ENCODE measurements around the gene HIPK2. TPM values are rescaled to one million over a fixed set of nuclear protein-coding genes. Genes with fewer than 3 reads are reported as not detected.

The HIPK2 gene
- total and polyA plus RNA-seq, 8 donors: 25.1 to 61.8 (median 30.4) TPM

GRCh38 chr7:139767561-139767982, 10.2 kb downstream of the HIPK2 start:
- peaks cover 20 to 88% of the 10 kb centered on the region in 2 donors for H3K4me1 ChIP-seq
- peak overlapping the region in 1 of 2 donors; percentile 83 for H3K27ac ChIP-seq
- no peaks in the 10 kb centered on the region for H3K9me3 ChIP-seq
- ATAC-seq (peak; percentile 5), DNase-seq (no peak)
- no peak overlapping the region for H3K4me3 ChIP-seq
- TF ChIP-seq CTCF (IDR thresholded peaks at IDR 0.05): no peak
- H3K36me3 ChIP-seq: peaks cover 0 to 5% of the 10 kb centered on the region in 2 donors
- intact Hi-C loops (cut with DNase I): no loop called here
- H3K27me3 ChIP-seq: no peaks in the 10 kb centered on the region

GRCh38 chr7:139765143-139765542, 12.7 kb downstream of the HIPK2 start:
- TF ChIP-seq CTCF (IDR thresholded peaks at IDR 0.05): no peak
- Histone ChIP-seq H3K27me3 (no peaks in the 10 kb centered on the region), H3K27ac (peak overlapping the region in 1 of 2 donors; percentile 19), H3K4me3 (no peak overlapping the region), H3K4me1 (peaks cover 8 to 81% of the 10 kb centered on the region in 2 donors), H3K36me3 (peaks cover 0 to 5% of the 10 kb centered on the region in 2 donors), H3K9me3 (no peaks in the 10 kb centered on the region)
- DNase-seq (no peak), ATAC-seq (no peak)
- intact Hi-C loops (cut with DNase I): no loop called here

GRCh38 chr7:139763330-139763729, 14.5 kb downstream of the HIPK2 start:
- H3K4me1 ChIP-seq: peaks cover 8 to 63% of the 10 kb centered on the region in 2 donors
- H3K27me3 ChIP-seq: no peaks in the 10 kb centered on the region
- H3K27ac ChIP-seq: peak overlapping the region in 1 of 2 donors; percentile 40
- no peak for ATAC-seq
- no peaks in the 10 kb centered on the region for H3K9me3 ChIP-seq
- no peak overlapping the region for H3K4me3 ChIP-seq
- TF ChIP-seq CTCF (IDR thresholded peaks at IDR 0.05): no peak
- intact Hi-C loops (cut with DNase I): no loop called here
- no peak for DNase-seq
- H3K36me3 ChIP-seq: peaks cover 0 to 5% of the 10 kb centered on the region in 2 donors

GRCh38 chr7:139762886-139763285, 14.9 kb downstream of the HIPK2 start:
- H3K27me3 ChIP-seq: no peaks in the 10 kb centered on the region
- peaks cover 5 to 59% of the 10 kb centered on the region in 2 donors for H3K4me1 ChIP-seq
- intact Hi-C loops (cut with DNase I): no loop called here
- H3K4me3 ChIP-seq: no peak overlapping the region
- peak overlapping the region in 1 of 2 donors; percentile 40 for H3K27ac ChIP-seq
- ATAC-seq (no peak), DNase-seq (peak in 1 of 4 donors; percentile 36)
- H3K36me3 ChIP-seq: peaks cover 0 to 5% of the 10 kb centered on the region in 2 donors
- no peaks in the 10 kb centered on the region for H3K9me3 ChIP-seq
- no peak for TF ChIP-seq CTCF (IDR thresholded peaks at IDR 0.05)

- no peaks in the 10 kb centered on the region for H3K36me3 ChIP-seq
- H3K4me3 ChIP-seq: no peak overlapping the region
- intact Hi-C loops (cut with DNase I): no loop called here
- H3K27ac ChIP-seq: no peak overlapping the region
- ATAC-seq: no peak
- H3K4me1 ChIP-seq: peaks cover 4 to 42% of the 10 kb centered on the region in 2 donors
- TF ChIP-seq CTCF (IDR thresholded peaks at IDR 0.05): no peak
- no peak for DNase-seq
- H3K9me3 ChIP-seq: no peaks in the 10 kb centered on the region
- no peaks in the 10 kb centered on the region for H3K27me3 ChIP-seq
Observed at GRCh38 chr7:139758388-139758787, 19.4 kb downstream of the HIPK2 start.

Data from left lung (tissue), 10 donors.